ENCODE data around the gene ZFYVE26.

ZFYVE26 gene

GRCh38 chr14:67762051-67762450 lies 54.3 kb downstream of the ZFYVE26 start:
- TF ChIP-seq CTCF (conservative IDR thresholded peaks at IDR 0.05; ENCODE audit: low read depth, low read length), result no peak
- H3K36me3 ChIP-seq (ENCODE audit: insufficient read depth), result no peaks in the 10 kb centered on the region

GRCh38 chr14:67759916-67760315 lies 56.5 kb downstream of the ZFYVE26 start:
- Histone ChIP-seq H2AFZ (ENCODE audit: low read depth) (no peak overlapping the region), H3K36me3 (ENCODE audit: insufficient read depth) (no peaks in the 10 kb centered on the region), H3K9ac (no peak overlapping the region), H3K27ac (no peak overlapping the region), H3K4me3 (IDR thresholded peaks at IDR 0.05; ENCODE audit: insufficient read depth, low read depth, low read length) (no peak overlapping the region), H3K79me2 (ENCODE audit: insufficient read depth, low read depth) (no peaks in the 10 kb centered on the region), H3K4me2 (no peak overlapping the region), H3K4me1 (ENCODE audit: low read depth, poor library complexity, severe bottlenecking) (no peaks in the 10 kb centered on the region), H4K20me1 (ENCODE audit: insufficient read depth) (no peaks in the 10 kb centered on the region), H3K27me3 (ENCODE audit: insufficient read depth, low read depth) (no peaks in the 10 kb centered on the region)
- TF ChIP-seq CTCF (conservative IDR thresholded peaks at IDR 0.05; ENCODE audit: low read depth, low read length), result no peak

More at GRCh38 chr14:67762051-67762450, 54.3 kb downstream of the ZFYVE26 start:
- H3K79me2 ChIP-seq (ENCODE audit: insufficient read depth, low read depth), result no peaks in the 10 kb centered on the region
- H2AFZ ChIP-seq (ENCODE audit: low read depth), result no peak overlapping the region
- H3K9ac ChIP-seq, result no peak overlapping the region
- no peaks in the 10 kb centered on the region for H3K27me3 ChIP-seq (ENCODE audit: insufficient read depth, low read depth)
- no peaks in the 10 kb centered on the region for H4K20me1 ChIP-seq (ENCODE audit: insufficient read depth)
- H3K4me3 ChIP-seq (IDR thresholded peaks at IDR 0.05; ENCODE audit: insufficient read depth, low read depth, low read length), result no peak overlapping the region
- no peak overlapping the region for H3K4me2 ChIP-seq
- H3K27ac ChIP-seq, result no peak overlapping the region
- no peaks in the 10 kb centered on the region for H3K4me1 ChIP-seq (ENCODE audit: low read depth, poor library complexity, severe bottlenecking)

GRCh38 chr14:67757175-67757574 lies 59.2 kb downstream of the ZFYVE26 start:
- H3K4me1 ChIP-seq (ENCODE audit: low read depth, poor library complexity, severe bottlenecking), result no peaks in the 10 kb centered on the region
- no peaks in the 10 kb centered on the region for H4K20me1 ChIP-seq (ENCODE audit: insufficient read depth)
- no peaks in the 10 kb centered on the region for H3K79me2 ChIP-seq (ENCODE audit: insufficient read depth, low read depth)
- H3K9ac ChIP-seq, result no peak overlapping the region
- H3K27ac ChIP-seq, result no peak overlapping the region
- H3K27me3 ChIP-seq (ENCODE audit: insufficient read depth, low read depth), result no peaks in the 10 kb centered on the region
- no peak overlapping the region for H2AFZ ChIP-seq (ENCODE audit: low read depth)
- H3K4me2 ChIP-seq, result no peak overlapping the region
- H3K4me3 ChIP-seq (IDR thresholded peaks at IDR 0.05; ENCODE audit: insufficient read depth, low read depth, low read length), result no peak overlapping the region
- TF ChIP-seq CTCF (conservative IDR thresholded peaks at IDR 0.05; ENCODE audit: low read depth, low read length), result no peak
- H3K36me3 ChIP-seq (ENCODE audit: insufficient read depth), result no peaks in the 10 kb centered on the region

GRCh38 chr14:67756496-67756895 lies 59.9 kb downstream of the ZFYVE26 start:
- no peaks in the 10 kb centered on the region for H3K79me2 ChIP-seq (ENCODE audit: insufficient read depth, low read depth)
- no peak for TF ChIP-seq CTCF (conservative IDR thresholded peaks at IDR 0.05; ENCODE audit: low read depth, low read length)
- no peak overlapping the region for H3K9ac ChIP-seq
- no peaks in the 10 kb centered on the region for H3K27me3 ChIP-seq (ENCODE audit: insufficient read depth, low read depth)
- no peaks in the 10 kb centered on the region for H4K20me1 ChIP-seq (ENCODE audit: insufficient read depth)
- H3K27ac ChIP-seq, result no peak overlapping the region
- no peak overlapping the region for H3K4me2 ChIP-seq
- H3K4me1 ChIP-seq (ENCODE audit: low read depth, poor library complexity, severe bottlenecking), result no peaks in the 10 kb centered on the region
- no peak overlapping the region for H3K4me3 ChIP-seq (IDR thresholded peaks at IDR 0.05; ENCODE audit: insufficient read depth, low read depth, low read length)
- H3K36me3 ChIP-seq (ENCODE audit: insufficient read depth), result no peaks in the 10 kb centered on the region
- no peak overlapping the region for H2AFZ ChIP-seq (ENCODE audit: low read depth)
